Measurements from ENCODE around the gene RAB11FIP4.

DNA sequence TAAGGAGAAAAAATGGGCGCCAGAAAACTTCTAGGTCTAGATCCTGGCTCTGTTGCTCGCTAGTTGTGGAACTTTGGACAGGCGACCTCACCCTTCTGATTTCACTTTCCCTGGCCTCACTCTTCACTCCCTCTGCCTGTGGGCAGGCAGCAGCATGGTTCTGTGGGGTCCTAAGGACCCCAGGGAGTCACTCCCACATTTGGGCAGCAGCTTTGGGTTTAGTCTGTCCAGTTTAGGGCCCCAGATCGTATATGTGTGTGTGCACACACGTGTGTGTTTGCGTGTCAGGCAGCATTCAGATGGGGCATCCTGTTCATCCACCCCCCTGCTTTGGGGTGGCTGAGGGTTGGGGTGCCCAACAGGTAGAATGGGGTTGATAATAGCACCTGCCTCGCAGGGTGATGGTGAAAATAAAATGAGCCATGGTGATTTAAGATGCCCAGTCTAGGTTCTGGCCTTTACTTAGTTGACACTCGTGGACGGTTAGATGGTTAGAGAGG is 102.2 kb downstream of the RAB11FIP4 start:
- TF ChIP-seq POLR2AphosphoS5 (IDR thresholded peaks at IDR 0.05; ENCODE audit: borderline replicate concordance, low read depth, low read length): no peak
- no peak for TF ChIP-seq EZH2 (IDR thresholded peaks at IDR 0.05)

Data from SK-N-MC (cell line).